GM19467 (cell line): ENCODE results near the gene DLX3.

Experiments used
- ATAC-seq: cut with Tn5 transposase; IDR thresholded peaks from one replicate; pipeline ENCODE4 v1.9.1; 2021; ENCODE audit warnings: mild to moderate bottlenecking, moderate library complexity; ENCODE audit not compliant: unreplicated experiment

The DLX3 gene

GRCh38 chr17:49959183-49959935 lies 35.7 kb downstream of the DLX3 start:
- no peak for ATAC-seq

GRCh38 chr17:49958723-49959122 lies 36.3 kb downstream of the DLX3 start:
- no peak for ATAC-seq

GRCh38 chr17:49957350-49957749 lies 37.7 kb downstream of the DLX3 start:
- no peak for ATAC-seq

GRCh38 chr17:49956780-49957179 lies 38.2 kb downstream of the DLX3 start:
- no peak for ATAC-seq

- ATAC-seq = no peak
Measured at GRCh38 chr17:49955157-49955556, 39.9 kb downstream of the DLX3 start.

GRCh38 chr17:49952912-49953497 lies 42.0 kb downstream of the DLX3 start:
- no peak for ATAC-seq

- no peak for ATAC-seq
Measured at GRCh38 chr17:49952209-49952911, 42.7 kb downstream of the DLX3 start.

GRCh38 chr17:49951362-49952082 lies 43.5 kb downstream of the DLX3 start:
- no peak for ATAC-seq

- no peak for ATAC-seq
Measured at GRCh38 chr17:49949634-49950033, 45.4 kb downstream of the DLX3 start.

- ATAC-seq = no peak
Measured at GRCh38 chr17:49946964-49947584, 48.0 kb downstream of the DLX3 start.

- no peak for ATAC-seq
Measured at GRCh38 chr17:49946208-49946607, 48.8 kb downstream of the DLX3 start.

GRCh38 chr17:49944273-49944870 lies 50.7 kb downstream of the DLX3 start:
- no peak for ATAC-seq

- no peak for ATAC-seq
Measured at GRCh38 chr17:49942947-49943346, 52.1 kb downstream of the DLX3 start.

- no peak for ATAC-seq
Measured at GRCh38 chr17:49941427-49941826, 53.6 kb downstream of the DLX3 start.
